Activated naive CD4-positive, alpha-beta T cell treated with anti-CD3 and anti-CD28 coated beads for 36 hours (primary cell): ENCODE measurements around the gene LRRC4C. TPM values are rescaled to one million over a fixed set of nuclear protein-coding genes. Genes with fewer than 3 reads are reported as not detected.

Source experiments
- CTCF ChIA-PET: fragments of 350-600 bp; sonication (Branson Sonifier 250); formaldehyde crosslinking; loops from one replicate; lab custom pipeline; 2021; ENCODE audit warnings: antibody characterized with exemption; lab: Charles Lee
- DNase-seq: peaks from one replicate; pipeline ENCODE4 v3.0.0-alpha.2; 2020
- H3K27ac Mint-ChIP-seq: one replicate; pipeline ENCODE4 v1.8.0; 2021; ENCODE audit warnings: mild to moderate bottlenecking, mixed read lengths
- H3K27me3 Mint-ChIP-seq: one replicate; pipeline ENCODE4 v1.8.0; 2021; ENCODE audit warnings: low read depth, mixed read lengths
- H3K36me3 Mint-ChIP-seq: one replicate; pipeline ENCODE4 v1.8.0; 2021; ENCODE audit warnings: low read depth, mixed read lengths
- H3K4me1 Mint-ChIP-seq: one replicate; pipeline ENCODE4 v1.8.0; 2021; ENCODE audit warnings: low read depth, mixed read lengths
- H3K4me3 Mint-ChIP-seq: one replicate; pipeline ENCODE4 v1.8.0; 2021; ENCODE audit warnings: mild to moderate bottlenecking, moderate library complexity, mixed read lengths
- H3K9me3 Mint-ChIP-seq: one replicate; pipeline ENCODE4 v1.8.0; 2021; ENCODE audit warnings: mixed read lengths
- intact Hi-C: fragments of 100-400 bp; cut with micrococcal nuclease; formaldehyde crosslinking; loops from one replicate; pipeline ENCODE4 v1.15.1; 2023
- total RNA-seq, 2 experiments: library from RNA; stranded (reverse); gene quantifications; one replicate each; pipeline ENCODE4 v1.2.3, GENCODE V29; 2021

Gene LRRC4C
- total RNA-seq, 2 experiments from 2014 or later: not detected

DNA sequence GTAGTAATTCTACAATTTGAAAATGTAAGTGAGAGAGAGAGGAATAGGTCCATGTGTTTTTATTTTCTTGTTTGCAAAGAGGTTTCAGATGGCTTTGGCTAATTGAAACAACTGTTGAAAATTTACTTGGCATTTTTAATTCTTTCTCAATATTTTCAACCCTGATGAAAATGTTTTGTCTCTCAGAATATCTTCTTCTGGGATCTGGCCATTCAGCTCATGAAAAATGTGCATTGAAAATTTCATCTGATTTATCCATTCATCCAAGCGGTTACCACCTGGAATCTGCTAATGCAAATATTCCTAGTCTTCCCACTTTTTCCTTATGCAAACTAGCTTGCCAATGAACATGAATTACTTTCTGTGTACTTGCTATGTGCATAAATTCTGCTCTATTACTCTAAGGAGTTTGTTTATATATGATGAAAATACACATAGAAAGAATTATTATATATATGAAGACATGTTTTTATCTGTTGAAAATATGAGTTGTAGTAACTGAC, 621.2 kb downstream of the LRRC4C start:
- no peaks in the 10 kb centered on the region for H3K27me3 Mint-ChIP-seq
- no peak for DNase-seq
- intact Hi-C loops: no loop called here
- H3K36me3 Mint-ChIP-seq: no peaks in the 10 kb centered on the region
- no peak overlapping the region for H3K4me3 Mint-ChIP-seq
- no peaks in the 10 kb centered on the region for H3K4me1 Mint-ChIP-seq
- no peak overlapping the region for H3K27ac Mint-ChIP-seq
- H3K9me3 Mint-ChIP-seq: peaks cover 10% of the 10 kb centered on the region
- CTCF ChIA-PET: no interaction called here

DNA sequence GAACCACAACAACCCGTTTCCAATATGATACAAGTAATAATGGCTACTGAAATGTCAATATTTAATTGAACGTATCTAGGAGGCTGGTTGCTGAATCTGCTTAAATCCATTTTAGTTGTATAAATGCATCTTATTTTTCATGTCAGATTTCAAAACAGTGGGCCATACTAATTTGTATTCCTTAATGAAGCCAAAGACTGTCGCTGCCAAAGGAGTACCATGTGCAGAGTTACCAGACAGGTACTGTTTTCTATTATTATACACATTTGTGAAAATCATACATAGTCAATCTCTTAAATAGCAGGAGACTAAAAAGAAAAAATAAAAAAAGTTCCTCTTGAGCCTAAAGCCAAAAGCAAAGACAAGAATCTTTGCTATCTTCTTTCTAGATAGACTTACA, 632.3 kb downstream of the LRRC4C start:
- intact Hi-C loops: no loop called here
- no peaks in the 10 kb centered on the region for H3K27me3 Mint-ChIP-seq
- no peak for DNase-seq
- no peaks in the 10 kb centered on the region for H3K36me3 Mint-ChIP-seq
- H3K4me1 Mint-ChIP-seq: no peaks in the 10 kb centered on the region
- H3K27ac Mint-ChIP-seq: no peak overlapping the region
- no peak overlapping the region for H3K4me3 Mint-ChIP-seq
- H3K9me3 Mint-ChIP-seq: peaks cover 4% of the 10 kb centered on the region
- CTCF ChIA-PET: no interaction called here

GRCh38 chr11:40826601-40827000, 632.9 kb downstream of the LRRC4C start:
- Mint-ChIP-seq H3K36me3 (no peaks in the 10 kb centered on the region), H3K9me3 (peaks cover 4% of the 10 kb centered on the region), H3K27ac (no peak overlapping the region), H3K27me3 (no peaks in the 10 kb centered on the region), H3K4me1 (no peaks in the 10 kb centered on the region), H3K4me3 (no peak overlapping the region)
- CTCF ChIA-PET: no interaction called here
- intact Hi-C loops: no loop called here
- no peak for DNase-seq

DNA sequence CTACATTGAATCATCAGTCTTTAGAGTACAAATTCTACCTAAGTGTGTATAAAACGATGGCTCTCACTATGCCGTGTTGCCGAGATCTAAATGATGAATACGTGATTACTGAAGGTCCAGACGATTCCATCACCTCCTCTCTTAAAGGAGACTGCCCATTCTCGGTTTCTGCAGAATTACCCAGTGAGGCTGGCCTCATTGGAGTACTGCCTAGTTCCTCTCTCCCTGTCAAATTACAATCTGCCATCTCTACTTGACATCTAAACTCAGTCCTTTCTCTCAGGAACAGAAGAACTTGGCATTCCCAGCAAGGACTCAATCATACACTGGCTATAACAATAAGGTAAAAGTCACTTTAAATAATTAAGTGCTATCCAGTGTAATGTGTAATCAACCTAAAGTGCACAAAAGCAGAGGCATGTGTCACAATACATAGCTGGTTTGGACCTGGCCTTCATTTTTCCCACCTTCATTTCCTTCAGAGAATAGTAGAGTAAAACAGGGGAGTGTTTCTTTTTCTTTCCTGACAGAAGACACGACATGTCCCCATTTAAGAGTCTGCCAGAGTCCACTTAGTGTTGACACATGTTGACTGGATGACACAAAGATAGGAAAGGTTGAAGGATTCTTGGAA, 634.1 kb downstream of the LRRC4C start:
- CTCF ChIA-PET: no interaction called here
- DNase-seq: no peak
- Mint-ChIP-seq H3K36me3 (no peaks in the 10 kb centered on the region), H3K27me3 (no peaks in the 10 kb centered on the region), H3K4me1 (no peaks in the 10 kb centered on the region), H3K4me3 (no peak overlapping the region), H3K27ac (no peak overlapping the region), H3K9me3 (peaks cover 4% of the 10 kb centered on the region)
- intact Hi-C loops: no loop called here

DNA sequence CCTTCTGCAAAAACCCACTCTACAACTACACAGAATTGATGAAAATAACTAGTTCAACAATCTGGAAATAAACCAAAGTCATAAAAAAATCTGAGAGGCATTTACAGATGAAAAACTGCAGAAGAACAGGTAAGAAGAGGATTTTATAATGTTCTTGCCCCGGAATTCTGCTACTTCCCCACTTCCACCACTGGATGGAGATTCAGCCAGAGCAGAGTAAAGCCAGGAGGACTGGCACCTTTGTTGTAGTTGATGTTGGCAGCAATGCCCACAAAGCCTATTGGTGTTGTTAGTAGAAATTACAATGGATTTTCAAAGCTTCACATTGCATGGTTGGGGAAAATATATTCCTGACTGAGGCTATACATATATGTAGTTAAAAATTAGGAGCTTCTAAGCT, 640.2 kb downstream of the LRRC4C start:
- H3K4me3 Mint-ChIP-seq: no peak overlapping the region
- peaks cover 10% of the 10 kb centered on the region for H3K9me3 Mint-ChIP-seq
- no peaks in the 10 kb centered on the region for H3K4me1 Mint-ChIP-seq
- intact Hi-C loops: no loop called here
- CTCF ChIA-PET: no interaction called here
- no peak for DNase-seq
- no peaks in the 10 kb centered on the region for H3K27me3 Mint-ChIP-seq
- no peaks in the 10 kb centered on the region for H3K36me3 Mint-ChIP-seq
- no peak overlapping the region for H3K27ac Mint-ChIP-seq

DNA sequence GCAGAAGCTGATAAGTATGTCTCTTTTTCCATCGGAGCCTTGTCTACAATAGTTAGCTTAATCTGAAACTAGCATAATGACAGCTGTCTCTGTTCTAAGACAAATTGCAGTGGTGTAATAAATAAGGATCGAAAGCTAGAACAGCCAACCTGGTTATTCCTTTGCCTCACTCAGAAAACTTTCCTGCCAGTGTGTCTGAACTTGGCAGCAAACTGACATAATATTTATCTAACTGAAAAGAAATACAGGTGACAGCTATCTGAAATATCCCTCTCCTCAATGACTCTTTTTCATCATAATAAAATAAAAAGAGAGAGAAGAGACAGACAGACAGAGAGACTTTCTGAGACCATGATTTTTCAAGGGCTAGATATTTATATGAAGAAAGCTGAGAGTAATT, 642.5 kb downstream of the LRRC4C start:
- H3K36me3 Mint-ChIP-seq: no peaks in the 10 kb centered on the region
- H3K27ac Mint-ChIP-seq: no peak overlapping the region
- no peak overlapping the region for H3K4me3 Mint-ChIP-seq
- intact Hi-C loops: no loop called here
- DNase-seq: no peak
- H3K4me1 Mint-ChIP-seq: no peaks in the 10 kb centered on the region
- no peaks in the 10 kb centered on the region for H3K27me3 Mint-ChIP-seq
- CTCF ChIA-PET: no interaction called here
- peaks cover 15% of the 10 kb centered on the region for H3K9me3 Mint-ChIP-seq

- Mint-ChIP-seq H3K4me1 (no peaks in the 10 kb centered on the region), H3K27ac (no peak overlapping the region), H3K27me3 (no peaks in the 10 kb centered on the region), H3K36me3 (no peaks in the 10 kb centered on the region), H3K9me3 (peaks cover 18% of the 10 kb centered on the region), H3K4me3 (no peak overlapping the region)
- intact Hi-C loops: no loop called here
- CTCF ChIA-PET: no interaction called here
- no peak for DNase-seq
These were observed 661.5 kb downstream of the LRRC4C start for GRCh38 chr11:40797981-40798380.

DNA sequence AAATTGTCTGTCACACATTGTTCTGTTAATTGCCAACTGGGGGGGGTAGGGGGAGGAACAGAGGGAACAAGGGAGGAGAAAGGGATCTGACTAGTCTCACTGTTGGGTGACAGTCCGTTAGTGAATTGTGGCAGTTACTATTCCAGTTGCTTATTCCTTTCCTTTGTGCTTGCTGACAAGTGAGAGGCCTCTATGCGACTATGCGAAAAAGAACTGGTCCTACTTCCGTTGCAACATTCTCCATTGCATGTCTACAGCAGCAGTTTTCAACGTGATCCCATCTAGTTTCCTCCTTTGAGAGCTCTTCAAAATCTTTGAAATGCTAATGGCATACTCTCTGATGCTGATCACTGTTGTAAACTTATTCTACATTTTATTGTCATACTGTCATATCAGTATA, 672.2 kb downstream of the LRRC4C start:
- no peak overlapping the region for H3K27ac Mint-ChIP-seq
- no peaks in the 10 kb centered on the region for H3K36me3 Mint-ChIP-seq
- H3K9me3 Mint-ChIP-seq: peaks cover 14% of the 10 kb centered on the region
- intact Hi-C loops: no loop called here
- CTCF ChIA-PET: no interaction called here
- H3K4me3 Mint-ChIP-seq: no peak overlapping the region
- no peak for DNase-seq
- no peaks in the 10 kb centered on the region for H3K4me1 Mint-ChIP-seq
- H3K27me3 Mint-ChIP-seq: no peaks in the 10 kb centered on the region

DNA sequence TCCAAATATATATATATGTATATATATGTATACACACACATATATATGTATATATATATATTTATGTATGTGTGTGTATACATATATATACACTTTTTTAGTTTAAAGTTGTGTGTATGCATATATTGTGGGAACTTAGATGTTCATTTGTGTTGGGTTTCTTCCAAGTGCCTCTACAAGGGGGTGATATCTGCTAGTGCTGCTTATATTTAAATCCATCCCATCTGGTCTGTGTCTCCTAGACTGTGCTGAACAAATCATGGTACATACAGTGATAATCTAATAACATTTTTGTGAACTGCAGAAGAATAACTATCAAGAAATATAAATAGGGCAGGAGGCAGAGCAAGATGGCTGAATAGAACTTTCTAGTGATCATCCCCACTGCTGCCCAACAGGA, 696.4 kb downstream of the LRRC4C start:
- DNase-seq: no peak
- no peaks in the 10 kb centered on the region for H3K4me1 Mint-ChIP-seq
- H3K4me3 Mint-ChIP-seq: no peak overlapping the region
- H3K27ac Mint-ChIP-seq: no peak overlapping the region
- H3K9me3 Mint-ChIP-seq: peaks cover 6% of the 10 kb centered on the region
- H3K36me3 Mint-ChIP-seq: no peaks in the 10 kb centered on the region
- intact Hi-C loops: no loop called here
- CTCF ChIA-PET: no interaction called here
- H3K27me3 Mint-ChIP-seq: no peaks in the 10 kb centered on the region

GRCh38 chr11:40759341-40759740, 700.1 kb downstream of the LRRC4C start:
- CTCF ChIA-PET: no interaction called here
- Mint-ChIP-seq H3K4me3 (no peak overlapping the region), H3K27me3 (no peaks in the 10 kb centered on the region), H3K9me3 (peaks cover 6% of the 10 kb centered on the region), H3K4me1 (no peaks in the 10 kb centered on the region), H3K36me3 (no peaks in the 10 kb centered on the region), H3K27ac (no peak overlapping the region)
- DNase-seq: no peak
- intact Hi-C loops: no loop called here

- DNase-seq: no peak
- Mint-ChIP-seq H3K9me3 (peaks cover 16% of the 10 kb centered on the region), H3K4me3 (no peak overlapping the region)
These were observed 705.2 kb downstream of the LRRC4C start for GRCh38 chr11:40754297-40754696.

DNA sequence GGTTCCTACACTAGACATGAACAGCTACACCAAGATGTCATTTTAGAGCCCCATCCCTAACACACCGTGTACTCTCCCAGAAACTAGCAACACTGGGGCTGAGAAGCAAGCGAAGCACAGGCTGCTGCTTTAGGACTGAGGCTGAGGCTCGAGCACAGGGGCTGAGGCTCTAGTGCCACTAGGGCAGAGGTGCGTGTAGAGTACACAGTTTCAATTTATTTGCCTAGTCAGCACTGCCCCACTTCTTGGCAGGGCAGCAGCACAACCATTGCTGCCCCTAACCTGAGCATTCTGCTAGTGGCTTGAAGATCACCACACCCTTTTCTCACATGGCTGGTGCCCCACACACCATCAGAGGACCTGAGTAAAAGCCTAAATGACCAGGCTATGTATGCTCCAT, 713.2 kb downstream of the LRRC4C start:
- H3K27ac Mint-ChIP-seq: no peak overlapping the region
- H3K4me1 Mint-ChIP-seq: no peaks in the 10 kb centered on the region
- DNase-seq: no peak
- CTCF ChIA-PET: no interaction called here
- no peak overlapping the region for H3K4me3 Mint-ChIP-seq
- H3K36me3 Mint-ChIP-seq: no peaks in the 10 kb centered on the region
- H3K27me3 Mint-ChIP-seq: no peaks in the 10 kb centered on the region
- peaks cover 15% of the 10 kb centered on the region for H3K9me3 Mint-ChIP-seq
- intact Hi-C loops: no loop called here

More at GRCh38 chr11:40754297-40754696, 705.2 kb downstream of the LRRC4C start:
- Mint-ChIP-seq H3K27ac (no peak overlapping the region), H3K27me3 (no peaks in the 10 kb centered on the region), H3K4me1 (no peaks in the 10 kb centered on the region), H3K36me3 (no peaks in the 10 kb centered on the region)
- CTCF ChIA-PET: no interaction called here
- intact Hi-C loops: no loop called here

GRCh38 chr11:40732132-40732531, 727.3 kb downstream of the LRRC4C start:
- CTCF ChIA-PET: no interaction called here
- Mint-ChIP-seq H3K4me3 (no peak overlapping the region), H3K4me1 (no peaks in the 10 kb centered on the region), H3K27me3 (no peaks in the 10 kb centered on the region), H3K9me3 (peaks cover 17% of the 10 kb centered on the region), H3K36me3 (no peaks in the 10 kb centered on the region), H3K27ac (no peak overlapping the region)
- DNase-seq: no peak
- intact Hi-C loops: no loop called here
